Mesenchymal stem cell (in vitro differentiated cells and primary cell): ENCODE measurements around the gene RUNX2.

Experiments used
- DNase-seq: peaks from one replicate; pipeline ENCODE4 v3.0.0-alpha.2; 2013
- H2AFZ ChIP-seq: one replicate; pipeline ENCODE4 v1.6.1; 2013; ENCODE audit warnings: low read depth, mild to moderate bottlenecking, control low read depth, inconsistent platforms, low read length, moderate library complexity
- H2AK5ac ChIP-seq: 2 replicates; pipeline ENCODE4 v1.6.1; 2013; ENCODE audit warnings: low read length, moderate library complexity, mild to moderate bottlenecking, inconsistent platforms; ENCODE audit not compliant: severe bottlenecking
- H2BK120ac ChIP-seq: one replicate; pipeline ENCODE4 v1.6.1; 2013; ENCODE audit warnings: low read depth, mild to moderate bottlenecking, inconsistent platforms, low read length, moderate library complexity
- H2BK12ac ChIP-seq, 2 experiments: one replicate each; pipeline ENCODE4 v1.6.1; 2013; ENCODE audit warnings: inconsistent platforms in 2 of 2, low read length in 2 of 2, mild to moderate bottlenecking in 2 of 2, moderate library complexity in 2 of 2, control low read depth in 1 of 2
- H2BK15ac ChIP-seq: one replicate; pipeline ENCODE4 v1.6.1; 2013; ENCODE audit warnings: mild to moderate bottlenecking, low read depth, inconsistent platforms; ENCODE audit not compliant: poor library complexity, severe bottlenecking
- H2BK5ac ChIP-seq: 2 replicates; pipeline ENCODE4 v1.6.1; 2013; ENCODE audit warnings: low read depth, mild to moderate bottlenecking, low read length, control low read depth, inconsistent platforms; ENCODE audit not compliant: poor library complexity, severe bottlenecking
- H3K14ac ChIP-seq, 2 experiments: one replicate each; pipeline ENCODE4 v1.6.1; 2013; ENCODE audit warnings: inconsistent platforms in 2 of 2, low read length in 2 of 2, control low read depth in 1 of 2, mild to moderate bottlenecking in 1 of 2, moderate library complexity in 1 of 2
- H3K18ac ChIP-seq, 2 experiments: one replicate each; pipeline ENCODE4 v1.6.1; 2013; ENCODE audit warnings: inconsistent platforms in 2 of 2, low read length in 2 of 2, control low read depth in 1 of 2, low read depth in 1 of 2, mild to moderate bottlenecking in 1 of 2
- H3K23ac ChIP-seq, 2 experiments: one replicate each; pipeline ENCODE4 v1.6.1; 2013; ENCODE audit warnings: inconsistent platforms in 2 of 2, low read length in 2 of 2, mild to moderate bottlenecking in 2 of 2, moderate library complexity in 2 of 2, control low read depth in 1 of 2
- H3K27ac ChIP-seq: 2 replicates; pipeline ENCODE4 v1.5.1; 2013; ENCODE audit warnings: mild to moderate bottlenecking, moderate library complexity, low read length, control low read depth, inconsistent platforms; ENCODE audit not compliant: poor library complexity, severe bottlenecking
- H3K27me3 ChIP-seq, 2 experiments: 2 replicates each; pipeline versions ENCODE4 v1.6.1 to v1.7.0; 2013; ENCODE audit warnings: low read length in 2 of 2, mild to moderate bottlenecking in 2 of 2, moderate library complexity in 2 of 2, control low read depth in 1 of 2, inconsistent platforms in 1 of 2; ENCODE audit not compliant: control insufficient read depth in 1 of 2, insufficient read depth in 1 of 2
- H3K36me3 ChIP-seq, 2 experiments: 2 replicates each; pipeline versions ENCODE4 v1.6.1 to v1.7.0; 2013; ENCODE audit warnings: low read length in 2 of 2, control low read depth in 1 of 2, inconsistent platforms in 1 of 2, low read depth in 1 of 2, mild to moderate bottlenecking in 1 of 2; ENCODE audit not compliant: insufficient read depth in 2 of 2, control insufficient read depth in 1 of 2
- H3K4ac ChIP-seq, 2 experiments: one replicate each; pipeline ENCODE4 v1.6.1; 2013; ENCODE audit warnings: inconsistent platforms in 2 of 2, low read length in 2 of 2, mild to moderate bottlenecking in 2 of 2, moderate library complexity in 2 of 2, control low read depth in 1 of 2, low read depth in 1 of 2
- H3K4me1 ChIP-seq: 2 replicates; pipeline ENCODE4 v1.6.1; 2013; ENCODE audit warnings: low read depth, low read length, control low read depth; ENCODE audit not compliant: control insufficient read depth, insufficient read depth
- H3K4me2 ChIP-seq: 2 replicates; pipeline ENCODE4 v1.6.1; 2013; ENCODE audit warnings: low read length, mild to moderate bottlenecking, inconsistent platforms; ENCODE audit not compliant: poor library complexity, severe bottlenecking
- H3K4me3 ChIP-seq, 2 experiments: 2 replicates each; pipeline versions ENCODE4 v1.5.1 to v1.7.0; 2013; ENCODE audit warnings: low read length in 2 of 2, mild to moderate bottlenecking in 2 of 2, control low read depth in 1 of 2, low read depth in 1 of 2; ENCODE audit not compliant: insufficient read depth in 1 of 2
- H3K79me1 ChIP-seq: replicated peaks from 2 replicates; pipeline ENCODE4 v1.6.1; 2013; ENCODE audit warnings: mild to moderate bottlenecking, control low read depth, low read length, inconsistent platforms; ENCODE audit not compliant: poor library complexity, severe bottlenecking
- H3K9ac ChIP-seq: 2 replicates; pipeline ENCODE4 v1.7.0; 2013; ENCODE audit warnings: mild to moderate bottlenecking, low read length, moderate library complexity
- H3K9me3 ChIP-seq: 2 replicates; pipeline ENCODE4 v1.7.0; 2013; ENCODE audit warnings: mild to moderate bottlenecking, low read length; ENCODE audit not compliant: control insufficient read depth
- H4K8ac ChIP-seq: one replicate; pipeline ENCODE4 v1.6.1; 2013; ENCODE audit warnings: inconsistent platforms, mild to moderate bottlenecking, low read length, moderate library complexity
- H4K91ac ChIP-seq: one replicate; pipeline ENCODE4 v1.6.1; 2013; ENCODE audit warnings: mild to moderate bottlenecking, low read length, inconsistent platforms
- WGBS: methylation state at CpG from one replicate; pipeline ENCODE4 v1.1.7; 2013; ENCODE audit warnings: mixed read lengths; 5-methylcytosine and 5-hydroxymethylcytosine counted together

RUNX2 gene

DNA sequence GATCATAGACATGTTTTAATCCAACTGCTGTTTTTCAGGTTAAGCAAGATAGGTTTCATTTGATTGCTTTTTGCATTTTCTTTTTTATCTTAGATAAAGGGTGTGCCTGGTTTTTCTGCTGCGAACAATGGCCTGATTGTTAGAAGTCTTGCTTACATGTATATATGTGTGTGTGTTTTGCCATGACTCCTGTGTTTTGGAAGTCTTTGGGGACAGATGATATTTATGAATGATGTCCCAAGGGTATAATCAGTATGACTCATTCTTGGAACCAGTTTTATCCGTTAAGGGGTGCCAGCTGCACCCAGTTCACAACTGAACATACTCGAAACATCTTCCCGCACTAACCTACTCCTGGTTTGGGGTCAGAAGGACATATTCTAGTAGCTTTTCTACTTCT lies 279.7 kb downstream of the RUNX2 start:
- no peak overlapping the region for H2BK12ac ChIP-seq
- no peaks in the 10 kb centered on the region for H3K27me3 ChIP-seq
- WGBS = 94% methylated on average over 1 of the region's 4 CpGs
- H3K4me3 ChIP-seq = no peak overlapping the region
- H3K36me3 ChIP-seq = peaks cover 0 to 3% of the 10 kb centered on the region in 2 experiments
- no peak overlapping the region for H3K27ac ChIP-seq
- H3K4me1 ChIP-seq = no peaks in the 10 kb centered on the region
- no peak overlapping the region for H3K4me2 ChIP-seq
- H3K9ac ChIP-seq = no peak overlapping the region
- no peak overlapping the region for H4K8ac ChIP-seq
- H3K4ac ChIP-seq = no peak overlapping the region
- no peak overlapping the region for H2AK5ac ChIP-seq
- H2BK15ac ChIP-seq = no peak overlapping the region
- no peak overlapping the region for H3K18ac ChIP-seq
- H3K9me3 ChIP-seq = no peaks in the 10 kb centered on the region
- DNase-seq = peak; percentile 17
- H2AFZ ChIP-seq = no peak overlapping the region
- H3K23ac ChIP-seq = no peak overlapping the region
- no peak overlapping the region for H4K91ac ChIP-seq
- no peak overlapping the region for H3K14ac ChIP-seq
- no peak overlapping the region for H2BK120ac ChIP-seq
- no peaks in the 10 kb centered on the region for H3K79me1 ChIP-seq
- H2BK5ac ChIP-seq = no peak overlapping the region

DNA sequence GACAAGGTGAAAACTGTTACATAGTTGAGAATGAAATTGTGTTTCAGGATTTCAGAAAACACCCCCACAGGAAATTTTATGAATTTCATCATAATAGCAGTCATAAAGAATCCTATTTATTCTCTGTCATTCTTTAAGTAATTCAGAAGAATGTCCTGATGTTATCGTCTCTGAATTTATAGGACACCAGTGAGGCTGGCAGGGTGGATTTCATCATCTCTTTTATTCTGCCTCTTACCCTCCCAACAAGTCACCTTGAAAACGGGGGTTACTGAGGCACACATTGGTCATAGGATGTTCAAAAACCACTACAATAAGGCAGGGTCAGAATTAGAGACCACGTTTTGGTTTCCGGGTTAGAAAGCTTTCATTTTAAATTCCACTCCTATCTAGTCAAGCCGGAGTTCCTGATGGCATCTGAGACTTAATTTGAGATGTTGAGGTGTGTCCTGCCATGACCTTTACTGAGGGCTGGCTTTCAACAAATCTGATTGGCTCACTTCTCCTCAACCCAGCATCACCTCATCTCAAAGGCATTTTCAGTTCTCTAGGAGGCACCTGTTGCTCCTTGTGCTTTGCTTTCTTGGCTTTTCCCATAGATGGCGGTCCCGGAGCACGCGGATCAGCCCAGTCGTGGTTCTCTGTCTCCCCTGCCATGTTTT lies 280.3 kb downstream of the RUNX2 start:
- no peaks in the 10 kb centered on the region for H3K27me3 ChIP-seq
- 82% methylated on average over 7 of the region's 10 CpGs for WGBS
- no peak overlapping the region for H2BK5ac ChIP-seq
- no peaks in the 10 kb centered on the region for H3K4me1 ChIP-seq
- H3K79me1 ChIP-seq = no peaks in the 10 kb centered on the region
- H3K23ac ChIP-seq = no peak overlapping the region
- no peak overlapping the region for H3K9ac ChIP-seq
- peak overlapping the region; percentile 63 for H4K8ac ChIP-seq
- peak overlapping the region; percentile 59 for H4K91ac ChIP-seq
- no peak overlapping the region for H2BK120ac ChIP-seq
- H2AK5ac ChIP-seq = peak overlapping the region; percentile 27
- H3K4me2 ChIP-seq = no peak overlapping the region
- H2BK15ac ChIP-seq = no peak overlapping the region
- H3K27ac ChIP-seq = no peak overlapping the region
- no peak overlapping the region for H2AFZ ChIP-seq
- H3K9me3 ChIP-seq = no peaks in the 10 kb centered on the region
- no peak for DNase-seq
- H3K4ac ChIP-seq = no peak overlapping the region
- H3K36me3 ChIP-seq = peaks cover 0 to 3% of the 10 kb centered on the region in 2 experiments
- H3K14ac ChIP-seq = no peak overlapping the region
- no peak overlapping the region for H3K4me3 ChIP-seq
- H2BK12ac ChIP-seq = no peak overlapping the region
- H3K18ac ChIP-seq = peak overlapping the region; percentile 54 to 59

GRCh38 chr6:45609141-45609638 lies 281.1 kb downstream of the RUNX2 start:
- Histone ChIP-seq H3K23ac (no peak overlapping the region), H2BK120ac (no peak overlapping the region)

GRCh38 chr6:45610374-45610773 lies 282.2 kb downstream of the RUNX2 start:
- no peaks in the 10 kb centered on the region for H3K79me1 ChIP-seq
- no peak overlapping the region for H2AFZ ChIP-seq
- no peak overlapping the region for H2BK120ac ChIP-seq
- H3K4ac ChIP-seq = peak overlapping the region in 1 of 2 experiments; percentile 76
- no peak overlapping the region for H4K91ac ChIP-seq
- H3K27ac ChIP-seq = no peak overlapping the region
- no peaks in the 10 kb centered on the region for H3K9me3 ChIP-seq
- H3K36me3 ChIP-seq = peaks cover 0 to 3% of the 10 kb centered on the region in 2 experiments
- H3K14ac ChIP-seq = no peak overlapping the region
- peak overlapping the region in 1 of 2 experiments; percentile 38 for H2BK12ac ChIP-seq
- H3K23ac ChIP-seq = no peak overlapping the region
- H3K4me2 ChIP-seq = no peak overlapping the region
- no peak overlapping the region for H2AK5ac ChIP-seq
- no peaks in the 10 kb centered on the region for H3K27me3 ChIP-seq
- H3K4me1 ChIP-seq = no peaks in the 10 kb centered on the region
- H3K9ac ChIP-seq = no peak overlapping the region
- H2BK15ac ChIP-seq = no peak overlapping the region
- H3K4me3 ChIP-seq = no peak overlapping the region
- no CpG with 5 or more reads among the region's 1 CpG for WGBS
- H4K8ac ChIP-seq = no peak overlapping the region
- no peak overlapping the region for H3K18ac ChIP-seq
- no peak for DNase-seq
- no peak overlapping the region for H2BK5ac ChIP-seq

More at GRCh38 chr6:45609141-45609638, 281.1 kb downstream of the RUNX2 start:
- Histone ChIP-seq H2BK12ac (no peak overlapping the region), H3K27ac (no peak overlapping the region), H3K9ac (no peak overlapping the region), H3K4me3 (no peak overlapping the region), H3K4me2 (no peak overlapping the region), H2AFZ (no peak overlapping the region), H3K18ac (peak overlapping the region in 1 of 2 experiments; percentile 59), H3K27me3 (no peaks in the 10 kb centered on the region), H2AK5ac (peak overlapping the region; percentile 4), H4K91ac (no peak overlapping the region), H3K9me3 (no peaks in the 10 kb centered on the region), H3K36me3 (peaks cover 0 to 3% of the 10 kb centered on the region in 2 experiments), H3K14ac (no peak overlapping the region), H2BK5ac (no peak overlapping the region), H3K79me1 (no peaks in the 10 kb centered on the region), H2BK15ac (no peak overlapping the region), H3K4me1 (no peaks in the 10 kb centered on the region), H4K8ac (no peak overlapping the region), H3K4ac (no peak overlapping the region)
- peak; percentile 86 for DNase-seq
- WGBS = 45% methylated on average over 6 of the region's 6 CpGs
